ENCODE measurements around the gene TPD52L1.

DNA sequence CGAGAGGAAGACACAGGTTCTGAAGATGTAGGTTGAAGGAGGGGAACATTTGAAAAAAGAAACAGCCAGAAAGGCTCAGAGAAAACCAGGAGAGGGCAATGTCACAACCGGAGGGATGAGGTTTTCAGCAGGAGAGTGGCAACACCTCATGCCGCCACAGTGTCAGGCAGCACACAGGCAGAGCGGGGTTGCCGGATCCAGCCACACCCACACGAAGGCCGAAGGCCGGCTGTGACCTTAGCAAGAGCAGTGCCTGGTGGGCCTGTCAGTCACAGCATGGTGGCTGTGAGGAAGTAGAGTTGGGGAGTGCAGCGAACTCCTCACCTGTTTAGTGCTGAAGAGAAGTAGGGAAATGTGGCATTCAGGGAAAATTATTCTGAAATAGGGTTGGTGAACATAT is 134.1 kb downstream of the TPD52L1 start:
- TF ChIP-seq POLR2A (IDR thresholded peaks at IDR 0.05) = no peak
- TF ChIP-seq, protein P1, sequence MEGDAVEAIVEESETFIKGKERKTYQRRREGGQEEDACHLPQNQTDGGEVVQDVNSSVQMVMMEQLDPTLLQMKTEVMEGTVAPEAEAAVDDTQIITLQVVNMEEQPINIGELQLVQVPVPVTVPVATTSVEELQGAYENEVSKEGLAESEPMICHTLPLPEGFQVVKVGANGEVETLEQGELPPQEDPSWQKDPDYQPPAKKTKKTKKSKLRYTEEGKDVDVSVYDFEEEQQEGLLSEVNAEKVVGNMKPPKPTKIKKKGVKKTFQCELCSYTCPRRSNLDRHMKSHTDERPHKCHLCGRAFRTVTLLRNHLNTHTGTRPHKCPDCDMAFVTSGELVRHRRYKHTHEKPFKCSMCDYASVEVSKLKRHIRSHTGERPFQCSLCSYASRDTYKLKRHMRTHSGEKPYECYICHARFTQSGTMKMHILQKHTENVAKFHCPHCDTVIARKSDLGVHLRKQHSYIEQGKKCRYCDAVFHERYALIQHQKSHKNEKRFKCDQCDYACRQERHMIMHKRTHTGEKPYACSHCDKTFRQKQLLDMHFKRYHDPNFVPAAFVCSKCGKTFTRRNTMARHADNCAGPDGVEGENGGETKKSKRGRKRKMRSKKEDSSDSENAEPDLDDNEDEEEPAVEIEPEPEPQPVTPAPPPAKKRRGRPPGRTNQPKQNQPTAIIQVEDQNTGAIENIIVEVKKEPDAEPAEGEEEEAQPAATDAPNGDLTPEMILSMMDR (IDR thresholded peaks at IDR 0.05) = no peak

All from right lobe of liver (tissue), 4 donors.